ENCODE measurements around the gene MFSD1.

DNA sequence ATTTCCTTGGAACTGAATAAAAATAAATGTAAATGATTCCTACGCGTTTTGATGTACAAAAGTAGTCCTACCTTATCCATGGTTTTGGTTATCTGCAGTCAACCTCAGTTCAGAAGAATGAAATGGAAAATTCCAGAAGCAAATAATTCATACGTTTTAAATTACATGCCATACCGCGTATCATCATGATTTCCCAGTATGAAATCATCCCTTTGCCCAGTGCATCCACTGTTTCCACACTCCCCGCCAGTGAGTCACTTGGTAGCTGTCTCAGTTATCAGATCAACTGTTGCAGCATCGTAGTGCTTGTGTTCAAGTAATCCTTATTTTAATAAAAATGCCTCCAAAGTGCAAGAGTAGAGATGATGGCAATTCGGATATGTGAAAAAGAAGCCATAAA is 9.1 kb upstream of the MFSD1 start:
- TF ChIP-seq, protein P1, sequence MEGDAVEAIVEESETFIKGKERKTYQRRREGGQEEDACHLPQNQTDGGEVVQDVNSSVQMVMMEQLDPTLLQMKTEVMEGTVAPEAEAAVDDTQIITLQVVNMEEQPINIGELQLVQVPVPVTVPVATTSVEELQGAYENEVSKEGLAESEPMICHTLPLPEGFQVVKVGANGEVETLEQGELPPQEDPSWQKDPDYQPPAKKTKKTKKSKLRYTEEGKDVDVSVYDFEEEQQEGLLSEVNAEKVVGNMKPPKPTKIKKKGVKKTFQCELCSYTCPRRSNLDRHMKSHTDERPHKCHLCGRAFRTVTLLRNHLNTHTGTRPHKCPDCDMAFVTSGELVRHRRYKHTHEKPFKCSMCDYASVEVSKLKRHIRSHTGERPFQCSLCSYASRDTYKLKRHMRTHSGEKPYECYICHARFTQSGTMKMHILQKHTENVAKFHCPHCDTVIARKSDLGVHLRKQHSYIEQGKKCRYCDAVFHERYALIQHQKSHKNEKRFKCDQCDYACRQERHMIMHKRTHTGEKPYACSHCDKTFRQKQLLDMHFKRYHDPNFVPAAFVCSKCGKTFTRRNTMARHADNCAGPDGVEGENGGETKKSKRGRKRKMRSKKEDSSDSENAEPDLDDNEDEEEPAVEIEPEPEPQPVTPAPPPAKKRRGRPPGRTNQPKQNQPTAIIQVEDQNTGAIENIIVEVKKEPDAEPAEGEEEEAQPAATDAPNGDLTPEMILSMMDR (IDR thresholded peaks at IDR 0.05) = no peak
- TF ChIP-seq POLR2A (IDR thresholded peaks at IDR 0.05) (no peak), POLR2AphosphoS5 (IDR thresholded peaks at IDR 0.05) (no peak)
